Keratinocyte (primary cell): ENCODE data around the gene TMC1. TPM values are rescaled to one million over a fixed set of nuclear protein-coding genes. Genes with fewer than 3 reads are reported as not detected.
A peak's percentile ranks its signal among the peaks of the same experiment; 100 is the strongest.

Experiments used
- DNase-seq: peaks from one replicate; pipeline ENCODE4 v3.0.0-alpha.2; 2011; ENCODE audit warnings: low read depth, missing footprints, low spot score
- FAIRE-seq: peaks from 2 replicates; lab custom pipeline; 2011; peaks lifted over from hg19 to GRCh38; lab: Jason Lieb, UNC
- H2AFZ ChIP-seq: 2 replicates; pipeline ENCODE4 v1.6.0; 2012; ENCODE audit warnings: low read length, control low read depth, inconsistent platforms; ENCODE audit not compliant: control insufficient read depth
- H3K27ac ChIP-seq: 2 replicates; pipeline ENCODE4 v1.5.1; 2011; ENCODE audit warnings: low read length; ENCODE audit not compliant: control insufficient read depth, insufficient read depth
- H3K27me3 ChIP-seq: 3 replicates; pipeline ENCODE4 v1.6.0; 2011; ENCODE audit warnings: low read length; ENCODE audit not compliant: control insufficient read depth, insufficient read depth; ENCODE audit errors: extremely low read depth
- H3K36me3 ChIP-seq, 2 experiments: 2 replicates in 1 of 2; 3 replicates in 1 of 2; pipeline ENCODE4 v1.5.1; 2011; ENCODE audit warnings: low read length in 2 of 2, mild to moderate bottlenecking in 1 of 2; ENCODE audit not compliant: control insufficient read depth in 2 of 2, insufficient read depth in 2 of 2; ENCODE audit errors: extremely low read depth in 1 of 2
- H3K4me1 ChIP-seq: 3 replicates; pipeline ENCODE4 v1.5.1; 2011; ENCODE audit warnings: low read length; ENCODE audit not compliant: control insufficient read depth, insufficient read depth; ENCODE audit errors: extremely low read depth
- H3K4me2 ChIP-seq: 3 replicates; pipeline ENCODE4 v1.6.0; 2011; ENCODE audit warnings: low read depth, low read length; ENCODE audit not compliant: control insufficient read depth, insufficient read depth; ENCODE audit errors: extremely low read depth
- H3K4me3 ChIP-seq, 3 experiments: fragments of 200-600 bp in 1 of 3; sonication (generic) in 1 of 3; 2 replicates in 2 of 3; 3 replicates in 1 of 3; pipeline ENCODE4 v1.5.1; 2011 to 2016; ENCODE audit warnings: low read length in 3 of 3, mild to moderate bottlenecking in 3 of 3, control low read depth in 2 of 3, inconsistent platforms in 1 of 3, low read depth in 1 of 3, mixed read lengths in 1 of 3, mixed run types in 1 of 3, moderate library complexity in 1 of 3; ENCODE audit not compliant: control insufficient read depth in 2 of 3, insufficient read depth in 2 of 3; ENCODE audit errors: extremely low read depth in 1 of 3
- H3K79me2 ChIP-seq: 2 replicates; pipeline ENCODE4 v1.6.0; 2012; ENCODE audit warnings: low read length; ENCODE audit not compliant: control insufficient read depth, insufficient read depth
- H3K9ac ChIP-seq: 3 replicates; pipeline ENCODE4 v1.6.0; 2011; ENCODE audit warnings: low read length; ENCODE audit not compliant: control insufficient read depth, insufficient read depth; ENCODE audit errors: extremely low read depth
- H3K9me1 ChIP-seq: 3 replicates; pipeline ENCODE4 v1.6.0; 2011; ENCODE audit warnings: low read length; ENCODE audit not compliant: control insufficient read depth, insufficient read depth; ENCODE audit errors: extremely low read depth
- H3K9me3 ChIP-seq: 2 replicates; pipeline ENCODE4 v1.5.1; 2012; ENCODE audit warnings: low read depth, low read length; ENCODE audit not compliant: control insufficient read depth
- H4K20me1 ChIP-seq: 3 replicates; pipeline ENCODE4 v1.6.0; 2011; ENCODE audit warnings: low read length; ENCODE audit not compliant: control insufficient read depth, insufficient read depth; ENCODE audit errors: extremely low read depth
- EZH2 ChIP-seq: IDR thresholded peaks from one replicate; pipeline ENCODE4 v1.6.1; 2012; ENCODE audit warnings: inconsistent platforms, mild to moderate bottlenecking, low read length, moderate library complexity
- dilution Hi-C: fragments of 300-500 bp; cut with MboI; formaldehyde crosslinking; loops from one replicate; pipeline ENCODE4 v1.7.0; 2020; ENCODE audit warnings: low sequenced_read_pairs; ENCODE audit not compliant: extremely low pct_ligation_motif_present
- polyA plus RNA-seq, 5 experiments: library from polyadenylated mRNA; depleted of rRNA in 3 of 5; stranded (reverse) in 3 of 5; stranded (forward) in 1 of 5; unstranded in 1 of 5; fragments of >200 nt; gene quantifications; 1 replicate in 1 of 5; 2 replicates in 3 of 5; 3 replicates in 1 of 5; pipeline versions ENCODE4 v1.2.1 to v1.2.3, GENCODE V29; 2011 to 2012; ENCODE audit warnings: missing spikeins in 2 of 5, low read depth in 1 of 5, low replicate concordance in 1 of 5
- TF ChIP-seq, protein P1 (sequence below), 3 experiments: IDR thresholded peaks in 1 of 3; conservative IDR thresholded peaks in 1 of 3; optimal IDR thresholded peaks in 1 of 3; 2 replicates in 2 of 3; 3 replicates in 1 of 3; pipeline versions ENCODE3 to v1.5.1; 2011; ENCODE audit warnings: low read length in 3 of 3, mild to moderate bottlenecking in 3 of 3, moderate library complexity in 2 of 3, control low read depth in 1 of 3, inconsistent platforms in 1 of 3; ENCODE audit not compliant: insufficient read depth in 2 of 3; ENCODE audit errors: extremely low read depth in 1 of 3

Gene TMC1
- polyA plus RNA-seq, 1 donor (not counting 4 experiments of a cell fraction or from before 2014, with no cell fraction given), result 0.05 TPM

DNA sequence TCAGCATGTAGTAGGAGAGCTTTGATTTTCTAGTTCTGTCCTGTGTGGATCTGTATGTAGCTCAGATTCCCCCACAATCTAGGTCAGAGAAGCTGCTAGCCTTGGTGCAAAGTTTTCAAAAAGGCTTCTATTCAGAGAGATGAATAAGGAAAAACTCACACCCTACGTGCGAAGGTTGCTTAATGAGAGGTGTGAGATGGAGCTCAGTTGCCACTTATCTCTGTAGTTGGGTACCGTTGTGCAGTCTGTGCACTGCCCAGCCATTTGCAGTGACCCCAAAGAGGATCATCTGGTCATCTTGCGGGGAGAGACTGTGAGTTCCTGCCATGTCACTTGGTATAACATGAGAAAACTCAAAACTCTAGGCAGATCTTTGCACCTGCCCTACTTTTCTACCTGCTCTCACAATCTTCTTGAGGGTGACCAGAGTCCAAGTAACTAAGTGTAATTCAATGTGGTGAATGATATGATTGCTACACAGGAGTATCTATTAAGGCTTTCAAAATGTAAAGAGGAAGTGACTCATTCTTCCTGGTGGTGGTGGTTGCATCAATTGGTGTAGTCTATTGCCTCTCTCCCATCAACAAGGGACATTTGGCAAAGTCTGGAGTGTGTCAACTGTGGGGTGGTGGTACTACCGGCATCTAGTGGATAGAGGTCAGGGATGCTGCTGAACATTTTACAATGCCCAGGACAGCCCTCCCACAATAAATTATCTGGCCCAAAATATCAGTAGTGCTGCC, 65.2 kb downstream of the TMC1 start:
- H3K4me2 ChIP-seq, result peak overlapping the region; percentile 19
- H3K4me1 ChIP-seq, result peaks cover 27% of the 10 kb centered on the region
- no peak overlapping the region for H3K4me3 ChIP-seq
- H3K9ac ChIP-seq, result no peak overlapping the region
- H3K9me3 ChIP-seq, result no peaks in the 10 kb centered on the region
- no peaks in the 10 kb centered on the region for H3K36me3 ChIP-seq
- peak; percentile 58 for DNase-seq
- no peaks in the 10 kb centered on the region for H3K9me1 ChIP-seq
- no peaks in the 10 kb centered on the region for H3K27me3 ChIP-seq
- TF ChIP-seq, protein P1, sequence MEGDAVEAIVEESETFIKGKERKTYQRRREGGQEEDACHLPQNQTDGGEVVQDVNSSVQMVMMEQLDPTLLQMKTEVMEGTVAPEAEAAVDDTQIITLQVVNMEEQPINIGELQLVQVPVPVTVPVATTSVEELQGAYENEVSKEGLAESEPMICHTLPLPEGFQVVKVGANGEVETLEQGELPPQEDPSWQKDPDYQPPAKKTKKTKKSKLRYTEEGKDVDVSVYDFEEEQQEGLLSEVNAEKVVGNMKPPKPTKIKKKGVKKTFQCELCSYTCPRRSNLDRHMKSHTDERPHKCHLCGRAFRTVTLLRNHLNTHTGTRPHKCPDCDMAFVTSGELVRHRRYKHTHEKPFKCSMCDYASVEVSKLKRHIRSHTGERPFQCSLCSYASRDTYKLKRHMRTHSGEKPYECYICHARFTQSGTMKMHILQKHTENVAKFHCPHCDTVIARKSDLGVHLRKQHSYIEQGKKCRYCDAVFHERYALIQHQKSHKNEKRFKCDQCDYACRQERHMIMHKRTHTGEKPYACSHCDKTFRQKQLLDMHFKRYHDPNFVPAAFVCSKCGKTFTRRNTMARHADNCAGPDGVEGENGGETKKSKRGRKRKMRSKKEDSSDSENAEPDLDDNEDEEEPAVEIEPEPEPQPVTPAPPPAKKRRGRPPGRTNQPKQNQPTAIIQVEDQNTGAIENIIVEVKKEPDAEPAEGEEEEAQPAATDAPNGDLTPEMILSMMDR (optimal IDR thresholded peaks at IDR 0.05 in 1 of 3, IDR thresholded peaks at IDR 0.05 in 1 of 3, conservative IDR thresholded peaks at IDR 0.05 in 1 of 3; ENCODE audit: extremely low read depth in 1 of 3, insufficient read depth in 2 of 3, low read length in 3 of 3), result peak; percentile 9 to 55 (median 32)
- no peak for TF ChIP-seq EZH2
- peak overlapping the region; percentile 15 for H3K27ac ChIP-seq
- H3K79me2 ChIP-seq, result no peaks in the 10 kb centered on the region
- FAIRE-seq, result peak; percentile 94
- dilution Hi-C loops, result loop anchor here (25.0 kb wide), 1 partner anchor 224 kb away; the partner anchor contains the start of gene ZFAND5
- no peaks in the 10 kb centered on the region for H4K20me1 ChIP-seq
- no peak overlapping the region for H2AFZ ChIP-seq

DNA sequence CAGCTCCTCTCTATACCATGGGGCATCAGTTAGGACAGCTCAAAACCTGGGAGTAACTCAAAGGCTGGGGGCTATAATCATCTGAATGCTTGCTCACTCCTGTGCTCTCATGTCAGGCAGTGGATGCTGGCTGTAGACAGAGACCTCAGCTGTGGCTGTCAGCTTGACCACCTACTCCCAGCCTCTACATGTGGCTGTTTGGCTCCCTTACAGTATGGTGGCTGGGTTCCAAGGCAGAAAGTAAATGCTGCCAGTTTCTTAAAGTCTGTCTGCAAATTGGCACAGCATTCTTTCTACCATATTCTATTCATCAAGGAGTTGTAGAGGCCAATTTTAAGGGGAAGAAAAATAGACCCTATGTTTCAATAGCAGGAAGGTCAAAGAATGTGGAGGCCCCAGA, 66.9 kb downstream of the TMC1 start:
- dilution Hi-C loops, result loop anchor here (25.0 kb wide), 1 partner anchor 226 kb away; the partner anchor contains the start of gene ZFAND5
- Histone ChIP-seq H3K27me3 (no peaks in the 10 kb centered on the region), H3K79me2 (no peaks in the 10 kb centered on the region), H3K4me3 (no peak overlapping the region), H3K9ac (no peak overlapping the region), H3K27ac (no peak overlapping the region), H3K4me2 (no peak overlapping the region), H3K9me1 (no peaks in the 10 kb centered on the region), H3K9me3 (no peaks in the 10 kb centered on the region), H2AFZ (no peak overlapping the region), H4K20me1 (no peaks in the 10 kb centered on the region), H3K36me3 (no peaks in the 10 kb centered on the region), H3K4me1 (peaks cover 24% of the 10 kb centered on the region)
- no peak for FAIRE-seq
- no peak for TF ChIP-seq EZH2
- TF ChIP-seq, protein P1 (optimal IDR thresholded peaks at IDR 0.05 in 1 of 3, IDR thresholded peaks at IDR 0.05 in 1 of 3, conservative IDR thresholded peaks at IDR 0.05 in 1 of 3; ENCODE audit: extremely low read depth in 1 of 3, insufficient read depth in 2 of 3, low read length in 3 of 3), result no peak
- no peak for DNase-seq
